ENCODE results near the gene FAM120A.

Gene FAM120A

GRCh38 chr9:93610206-93610605 lies 158.7 kb downstream of the FAM120A start:
- TF ChIP-seq FOXP2 (optimal IDR thresholded peaks at IDR 0.05; ENCODE audit: borderline replicate concordance, extremely low read depth, extremely low read length, insufficient read depth) (no peak), TAF1 (IDR thresholded peaks at IDR 0.05; ENCODE audit: borderline replicate concordance, insufficient read depth, low read length) (no peak), SIN3A (IDR thresholded peaks at IDR 0.05; ENCODE audit: borderline replicate concordance, insufficient read depth, low read length) (no peak), REST (IDR thresholded peaks at IDR 0.05; ENCODE audit: insufficient read depth in 1 of 2, low read depth in 2 of 2, low read length in 2 of 2) (no peak), POLR2AphosphoS5 (IDR thresholded peaks at IDR 0.05; ENCODE audit: low read depth, low read length) (no peak)

GRCh38 chr9:93612052-93612795 lies 160.7 kb downstream of the FAM120A start:
- TF ChIP-seq TAF1 (IDR thresholded peaks at IDR 0.05; ENCODE audit: borderline replicate concordance, insufficient read depth, low read length) (no peak), FOXP2 (optimal IDR thresholded peaks at IDR 0.05; ENCODE audit: borderline replicate concordance, extremely low read depth, extremely low read length, insufficient read depth) (no peak), POLR2AphosphoS5 (IDR thresholded peaks at IDR 0.05; ENCODE audit: low read depth, low read length) (no peak), REST (IDR thresholded peaks at IDR 0.05; ENCODE audit: insufficient read depth in 1 of 2, low read depth in 2 of 2, low read length in 2 of 2) (no peak), SIN3A (IDR thresholded peaks at IDR 0.05; ENCODE audit: borderline replicate concordance, insufficient read depth, low read length) (no peak)

GRCh38 chr9:93612796-93613154 lies 161.3 kb downstream of the FAM120A start:
- TF ChIP-seq POLR2AphosphoS5 (IDR thresholded peaks at IDR 0.05; ENCODE audit: low read depth, low read length) (no peak), FOXP2 (optimal IDR thresholded peaks at IDR 0.05; ENCODE audit: borderline replicate concordance, extremely low read depth, extremely low read length, insufficient read depth) (no peak), REST (IDR thresholded peaks at IDR 0.05; ENCODE audit: insufficient read depth in 1 of 2, low read depth in 2 of 2, low read length in 2 of 2) (no peak), TAF1 (IDR thresholded peaks at IDR 0.05; ENCODE audit: borderline replicate concordance, insufficient read depth, low read length) (no peak), SIN3A (IDR thresholded peaks at IDR 0.05; ENCODE audit: borderline replicate concordance, insufficient read depth, low read length) (no peak)

- TF ChIP-seq POLR2AphosphoS5 (IDR thresholded peaks at IDR 0.05; ENCODE audit: low read depth, low read length) (no peak), FOXP2 (optimal IDR thresholded peaks at IDR 0.05; ENCODE audit: borderline replicate concordance, extremely low read depth, extremely low read length, insufficient read depth) (no peak), TAF1 (IDR thresholded peaks at IDR 0.05; ENCODE audit: borderline replicate concordance, insufficient read depth, low read length) (no peak)
Observed at GRCh38 chr9:93613174-93613573, 161.7 kb downstream of the FAM120A start.

- TF ChIP-seq TAF1 (IDR thresholded peaks at IDR 0.05; ENCODE audit: borderline replicate concordance, insufficient read depth, low read length) (no peak), FOXP2 (optimal IDR thresholded peaks at IDR 0.05; ENCODE audit: borderline replicate concordance, extremely low read depth, extremely low read length, insufficient read depth) (no peak), SIN3A (IDR thresholded peaks at IDR 0.05; ENCODE audit: borderline replicate concordance, insufficient read depth, low read length) (no peak), REST (IDR thresholded peaks at IDR 0.05; ENCODE audit: insufficient read depth in 1 of 2, low read depth in 2 of 2, low read length in 2 of 2) (no peak), POLR2AphosphoS5 (IDR thresholded peaks at IDR 0.05; ENCODE audit: low read depth, low read length) (no peak)
Observed at GRCh38 chr9:93613791-93614190, 162.3 kb downstream of the FAM120A start.

Measured in PFSK-1 (cell line).